Raji (cell line): Measurements from ENCODE around the gene TCP11L1.

Experiments
- POLR2A ChIP-seq: IDR thresholded peaks from 2 replicates; pipeline ENCODE4 v1.6.1; 2011; ENCODE audit warnings: low read depth, low read length, control low read depth; ENCODE audit not compliant: insufficient read depth

Gene TCP11L1

GRCh38 chr11:33018840-33019239 lies 20.5 kb upstream of the TCP11L1 start:
- no peak for TF ChIP-seq POLR2A

- TF ChIP-seq POLR2A: no peak
These were observed 17.9 kb upstream of the TCP11L1 start for GRCh38 chr11:33021501-33021900.

DNA sequence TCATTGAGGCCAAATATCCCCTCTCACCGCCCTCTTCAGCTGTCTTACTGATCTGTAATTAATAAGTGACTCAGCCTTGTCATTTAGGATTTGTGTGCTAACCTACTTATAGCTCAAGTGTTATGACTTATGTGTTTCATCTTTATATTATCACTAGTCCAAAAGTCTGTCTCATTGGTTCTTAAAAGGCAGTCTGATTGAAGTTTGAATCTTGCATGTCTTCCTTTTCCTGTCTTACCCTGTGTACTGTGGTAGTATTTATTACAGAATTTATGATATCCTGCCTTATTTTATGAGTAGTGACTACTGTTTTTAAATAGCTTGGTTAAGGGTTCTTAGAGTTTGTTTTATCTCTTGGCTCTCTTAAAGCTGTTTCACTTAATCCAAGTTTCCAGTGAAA lies 17.4 kb upstream of the TCP11L1 start:
- TF ChIP-seq POLR2A: no peak

DNA sequence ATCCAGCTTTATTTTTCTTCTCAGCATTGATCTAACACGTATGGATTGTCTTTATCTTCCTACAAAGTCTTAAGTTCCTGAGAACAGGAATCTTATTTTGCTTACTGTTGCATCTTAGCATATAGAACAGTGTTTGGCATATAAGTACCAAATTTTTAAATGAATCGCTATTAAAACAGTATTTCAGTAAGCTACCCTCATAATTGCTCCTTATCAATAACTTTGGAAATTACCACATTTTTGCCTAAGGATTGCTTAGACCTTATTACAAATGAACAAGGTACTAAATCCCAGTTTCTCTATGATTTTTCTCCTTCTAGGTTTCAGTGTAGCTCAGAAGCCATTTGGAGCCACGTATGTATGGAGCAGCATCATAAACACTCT lies 14.0 kb upstream of the TCP11L1 start:
- TF ChIP-seq POLR2A: no peak

DNA sequence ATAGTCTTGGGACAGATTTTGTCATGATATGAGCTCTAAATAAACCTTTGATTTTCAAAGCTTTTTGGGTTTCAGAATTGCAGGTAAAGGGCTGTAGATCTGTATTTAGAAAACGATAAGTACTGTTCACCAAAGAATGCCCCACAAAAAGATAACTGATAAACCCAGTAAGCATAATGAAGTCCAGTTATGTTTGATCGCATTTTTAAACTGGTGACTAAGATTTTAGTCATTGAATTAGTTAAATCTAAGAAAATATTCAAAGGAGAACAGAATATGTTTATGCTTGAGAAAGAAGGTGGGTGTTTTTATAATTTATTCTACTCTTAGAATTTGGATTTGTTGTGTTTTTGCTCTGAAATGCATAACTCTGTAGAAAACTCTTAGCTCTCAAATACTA lies 12.1 kb upstream of the TCP11L1 start:
- TF ChIP-seq POLR2A: no peak

DNA sequence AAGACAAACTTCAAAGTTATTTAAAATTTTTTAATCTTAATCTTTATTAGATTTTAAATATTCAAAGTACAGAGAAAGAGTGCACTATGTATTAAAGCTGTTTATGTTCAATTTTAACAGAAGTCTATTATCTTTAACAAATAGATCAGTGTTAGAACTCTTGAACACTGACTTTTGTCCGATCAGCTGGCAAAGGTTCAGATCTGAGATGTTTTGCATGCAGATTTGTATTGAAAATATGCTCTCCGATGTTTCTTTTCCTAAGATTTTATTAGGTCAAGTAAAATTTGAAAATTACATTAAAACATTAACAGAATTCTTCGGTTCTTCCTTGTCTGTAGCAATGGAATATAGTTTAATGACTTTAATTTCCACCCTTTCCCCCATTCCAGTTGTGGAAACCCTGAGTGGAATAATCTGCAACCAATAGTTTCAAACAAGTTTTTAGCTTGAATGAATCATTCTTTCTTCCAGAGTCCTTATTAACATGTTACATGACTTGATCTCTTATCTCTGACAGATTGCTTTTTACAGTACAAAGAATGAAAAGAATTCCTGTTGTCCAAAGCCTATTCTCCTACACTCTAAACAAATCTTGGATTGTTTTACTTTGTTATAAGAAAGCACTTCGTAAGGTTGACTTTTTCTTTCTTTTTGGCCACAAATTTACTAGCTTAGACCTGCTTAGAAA lies 11.4 kb upstream of the TCP11L1 start:
- no peak for TF ChIP-seq POLR2A

- no peak for TF ChIP-seq POLR2A
These were observed 10.8 kb upstream of the TCP11L1 start for GRCh38 chr11:33028537-33028914.

- TF ChIP-seq POLR2A: no peak
These were observed 5.9 kb upstream of the TCP11L1 start for GRCh38 chr11:33033493-33033892.

- no peak for TF ChIP-seq POLR2A
These were observed 4.4 kb upstream of the TCP11L1 start for GRCh38 chr11:33035011-33035410.

- peak; percentile 11; the same call in 1 of the 2 replicates for TF ChIP-seq POLR2A
These were observed 875 bp downstream of the TCP11L1 start for GRCh38 chr11:33040033-33040861.

DNA sequence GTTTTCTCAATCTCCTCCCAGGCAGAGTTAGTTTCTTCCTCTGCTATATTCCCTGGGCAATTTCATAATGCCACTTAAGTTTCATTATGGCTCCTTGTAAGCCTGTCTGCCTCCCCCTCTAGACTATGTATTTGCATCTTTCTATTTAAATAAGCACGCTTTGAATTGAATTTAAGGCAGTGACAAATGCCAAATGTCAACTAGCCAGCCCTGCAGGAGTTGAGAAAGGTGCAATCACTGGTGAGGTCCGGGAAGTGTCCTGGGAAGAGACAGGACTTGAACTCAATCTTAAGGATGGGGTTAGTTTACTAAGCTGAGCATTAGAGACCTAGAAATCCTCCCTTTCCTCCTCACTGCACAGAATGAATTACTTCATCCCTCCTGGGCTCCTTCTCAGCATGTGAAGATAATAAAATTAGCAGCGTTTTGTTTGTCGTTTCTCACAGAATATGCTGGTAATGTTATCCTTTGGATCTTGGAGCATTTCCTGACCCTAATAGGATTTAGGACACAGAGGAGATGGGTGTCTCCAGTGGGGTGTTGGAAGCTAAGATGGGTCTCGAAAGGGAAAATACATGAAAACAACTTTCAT lies 1.6 kb downstream of the TCP11L1 start:
- TF ChIP-seq POLR2A: no peak

- no peak for TF ChIP-seq POLR2A
These were observed 4.0 kb downstream of the TCP11L1 start for GRCh38 chr11:33043221-33043830.

- no peak for TF ChIP-seq POLR2A
These were observed 4.9 kb downstream of the TCP11L1 start for GRCh38 chr11:33044285-33044756.

- no peak for TF ChIP-seq POLR2A
These were observed 6.3 kb downstream of the TCP11L1 start for GRCh38 chr11:33045551-33046255.

DNA sequence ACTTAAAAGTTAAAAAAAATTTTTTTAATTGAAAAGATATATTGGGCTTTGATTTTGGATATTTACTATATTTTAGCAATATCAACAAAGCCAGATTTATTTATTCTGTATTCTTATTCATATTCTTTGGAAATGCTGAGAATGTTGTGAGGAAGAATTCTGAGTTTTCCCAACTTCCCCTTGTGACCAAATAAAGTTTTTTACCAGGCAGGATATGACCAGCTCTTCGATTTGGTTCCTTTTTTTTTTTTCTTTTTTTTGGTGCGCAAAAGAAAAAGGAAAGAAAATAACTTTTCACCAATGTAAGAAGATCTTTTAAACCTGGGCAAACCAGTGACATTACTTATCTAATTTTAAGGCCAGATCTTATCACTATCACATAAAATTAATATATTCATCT lies 12.9 kb downstream of the TCP11L1 start:
- no peak for TF ChIP-seq POLR2A
